Measurements from ENCODE around the gene DYSF. TPM values are rescaled to one million over a fixed set of nuclear protein-coding genes. Genes with fewer than 3 reads are reported as not detected.

Gene DYSF
- total RNA-seq, 1 donor from 2014 or later = 0.13 TPM

- Mint-ChIP-seq H3K36me3 (ENCODE audit: low read depth) (no peaks in the 10 kb centered on the region), H3K4me3 (no peak overlapping the region), H3K4me1 (no peaks in the 10 kb centered on the region), H3K27me3 (peaks cover 20% of the 10 kb centered on the region), H3K27ac (no peak overlapping the region), H3K9me3 (no peaks in the 10 kb centered on the region)
- ATAC-seq (ENCODE audit: low read depth) (no peak), DNase-seq (no peak)
- ChIA-PET CTCF (interaction anchor here (1.2 kb wide), 1 partner anchor 18 kb away, joined by 3 read pairs; no protein-coding TSS in a partner anchor), POLR2A (no interaction called here)
- TF ChIP-seq CTCF (IDR thresholded peaks at IDR 0.05) = no peak
- intact Hi-C loops (cut with micrococcal nuclease) = no loop called here
These were observed 74.8 kb downstream of the DYSF start for GRCh38 chr2:71528131-71528591.

- intact Hi-C loops (cut with micrococcal nuclease) = no loop called here
- H3K36me3 Mint-ChIP-seq (ENCODE audit: low read depth) = no peaks in the 10 kb centered on the region
- no peak overlapping the region for H3K4me3 Mint-ChIP-seq
- ChIA-PET CTCF (no interaction called here), POLR2A (no interaction called here)
- H3K4me1 Mint-ChIP-seq = no peaks in the 10 kb centered on the region
- peaks cover 20% of the 10 kb centered on the region for H3K27me3 Mint-ChIP-seq
- H3K27ac Mint-ChIP-seq = no peak overlapping the region
- ATAC-seq (ENCODE audit: low read depth) (no peak), DNase-seq (no peak)
- no peak for TF ChIP-seq CTCF (IDR thresholded peaks at IDR 0.05)
- H3K9me3 Mint-ChIP-seq = no peaks in the 10 kb centered on the region
These were observed 75.4 kb downstream of the DYSF start for GRCh38 chr2:71528749-71529148.

- H3K4me1 Mint-ChIP-seq = no peaks in the 10 kb centered on the region
- H3K27me3 Mint-ChIP-seq = peaks cover 22% of the 10 kb centered on the region
- POLR2A ChIA-PET = no interaction called here
- ATAC-seq (ENCODE audit: low read depth) = no peak
- H3K9me3 Mint-ChIP-seq = no peaks in the 10 kb centered on the region
- no peak overlapping the region for H3K27ac Mint-ChIP-seq
- no peak overlapping the region for H3K4me3 Mint-ChIP-seq
- TF ChIP-seq CTCF (IDR thresholded peaks at IDR 0.05) = no peak
- intact Hi-C loops (cut with micrococcal nuclease) = loop anchor here (5.0 kb wide), 1 partner anchor 1047 kb away; no protein-coding TSS in a partner anchor
- DNase-seq = no peak
- no peaks in the 10 kb centered on the region for H3K36me3 Mint-ChIP-seq (ENCODE audit: low read depth)
- CTCF ChIA-PET = interaction anchor here (0.6 to 1.2 kb wide), 2 partner anchors 620 to 1120 kb away, joined by 3 to 4 read pairs; no protein-coding TSS in a partner anchor
These were observed 76.8 kb downstream of the DYSF start for GRCh38 chr2:71530211-71530610.

- ATAC-seq (ENCODE audit: low read depth) = peak; percentile 28
- Mint-ChIP-seq H3K36me3 (ENCODE audit: low read depth) (no peaks in the 10 kb centered on the region), H3K4me1 (no peaks in the 10 kb centered on the region), H3K27ac (no peak overlapping the region), H3K9me3 (no peaks in the 10 kb centered on the region), H3K4me3 (no peak overlapping the region), H3K27me3 (peaks cover 23% of the 10 kb centered on the region)
- POLR2A ChIA-PET = no interaction called here
- no peak for TF ChIP-seq CTCF (IDR thresholded peaks at IDR 0.05)
- CTCF ChIA-PET = interaction anchor here (0.6 to 1.2 kb wide), 3 partner anchors 593 to 1119 kb away, joined by 3 to 4 read pairs (median 3); no protein-coding TSS in a partner anchor
- DNase-seq = no peak
- intact Hi-C loops (cut with micrococcal nuclease) = loop anchor here (5.0 kb wide), 1 partner anchor 1047 kb away; no protein-coding TSS in a partner anchor
These were observed 77.4 kb downstream of the DYSF start for GRCh38 chr2:71530641-71531332.

GRCh38 chr2:71531522-71532047 is 78.2 kb downstream of the DYSF start:
- Mint-ChIP-seq H3K27me3 (peaks cover 23% of the 10 kb centered on the region), H3K9me3 (no peaks in the 10 kb centered on the region), H3K4me3 (no peak overlapping the region), H3K27ac (no peak overlapping the region), H3K36me3 (ENCODE audit: low read depth) (no peaks in the 10 kb centered on the region), H3K4me1 (no peaks in the 10 kb centered on the region)
- TF ChIP-seq CTCF (IDR thresholded peaks at IDR 0.05) = no peak
- ChIA-PET CTCF (no interaction called here), POLR2A (no interaction called here)
- no peak for DNase-seq
- ATAC-seq (ENCODE audit: low read depth) = no peak
- intact Hi-C loops (cut with micrococcal nuclease) = loop anchor here (5.0 kb wide), 1 partner anchor 1046 kb away; no protein-coding TSS in a partner anchor
